Measurements from ENCODE around the gene ARHGAP8.
A peak's percentile ranks its signal among the peaks of the same experiment; 100 is the strongest.

The ARHGAP8 gene

GRCh38 chr22:44752285-44753188 is at the start of gene ARHGAP8:
ARHGAP8 (plus strand) TSS chr22:44752575; CDS start chr22:44786528, 33,953 bp downstream.
- no peak for DNase-seq

- DNase-seq, result no peak
Measured at GRCh38 chr22:44703255-44703870, 49.0 kb upstream of the ARHGAP8 start.

GRCh38 chr22:44704159-44705021 is 48.0 kb upstream of the ARHGAP8 start:
- no peak for DNase-seq

GRCh38 chr22:44705022-44705297 is 47.4 kb upstream of the ARHGAP8 start:
- DNase-seq, result no peak

GRCh38 chr22:44706488-44706887 is 45.9 kb upstream of the ARHGAP8 start:
- DNase-seq, result no peak

- DNase-seq, result no peak
Measured at GRCh38 chr22:44707178-44707577, 45.2 kb upstream of the ARHGAP8 start.

GRCh38 chr22:44707752-44708151 is 44.6 kb upstream of the ARHGAP8 start:
- DNase-seq, result no peak

GRCh38 chr22:44709881-44710392 is 42.4 kb upstream of the ARHGAP8 start:
- DNase-seq, result peak; percentile 51

- peak; percentile 50 for DNase-seq
Measured at GRCh38 chr22:44710474-44711240, 41.7 kb upstream of the ARHGAP8 start.

- DNase-seq, result no peak
Measured at GRCh38 chr22:44711241-44711560, 41.2 kb upstream of the ARHGAP8 start.

- DNase-seq, result no peak
Measured at GRCh38 chr22:44711690-44712555, 40.5 kb upstream of the ARHGAP8 start.

GRCh38 chr22:44712962-44713361 is 39.4 kb upstream of the ARHGAP8 start:
- DNase-seq, result no peak

GRCh38 chr22:44714703-44715350 is 37.5 kb upstream of the ARHGAP8 start:
- DNase-seq, result no peak

- peak; percentile 26 for DNase-seq
Measured at GRCh38 chr22:44718418-44718817, 34.0 kb upstream of the ARHGAP8 start.

GRCh38 chr22:44719586-44720368 is 32.6 kb upstream of the ARHGAP8 start:
- DNase-seq, result no peak

- no peak for DNase-seq
Measured at GRCh38 chr22:44721213-44721612, 31.2 kb upstream of the ARHGAP8 start.

- no peak for DNase-seq
Measured at GRCh38 chr22:44722611-44723010, 29.8 kb upstream of the ARHGAP8 start.

GRCh38 chr22:44723801-44724200 is 28.6 kb upstream of the ARHGAP8 start:
- peak; percentile 27 for DNase-seq

- no peak for DNase-seq
Measured at GRCh38 chr22:44724416-44724815, 28.0 kb upstream of the ARHGAP8 start.

- DNase-seq, result no peak
Measured at GRCh38 chr22:44724859-44725258, 27.5 kb upstream of the ARHGAP8 start.

All from CD4-positive, alpha-beta T cell treated with Interleukin-17A for 1 hour (primary cell).